Fibroblast of lung (primary cell): ENCODE data around the gene TSPAN18.

Experiments
- CTCF ChIP-seq, 2 donors: IDR thresholded peaks in 1 of 2; conservative IDR thresholded peaks in 1 of 2; 1 replicate in 1 of 2; 2 replicates in 1 of 2; pipeline ENCODE4 v1.5.1; 2011 to 2012; ENCODE audit warnings: low read length in 2 of 2, control low read depth in 1 of 2, inconsistent platforms in 1 of 2, low read depth in 1 of 2, mild to moderate bottlenecking in 1 of 2
- EZH2 ChIP-seq: IDR thresholded peaks from 2 replicates; pipeline ENCODE4 v1.5.1; 2012; ENCODE audit warnings: low read length, control low read depth, mild to moderate bottlenecking; ENCODE audit errors: missing control alignments

- TF ChIP-seq CTCF (conservative IDR thresholded peaks at IDR 0.05 in 1 of 2, IDR thresholded peaks at IDR 0.05 in 1 of 2; ENCODE audit: low read depth in 1 of 2, low read length in 2 of 2) (no peak), EZH2 (no peak)
These were observed 139.1 kb downstream of the TSPAN18 start for GRCh38 chr11:44865866-44866272.
